GM12878 (cell line): ENCODE data around the gene ZNF624. TPM values are rescaled to one million over a fixed set of nuclear protein-coding genes. Genes with fewer than 3 reads are reported as not detected.

Source experiments
- ATAC-seq: fragments of 200-7000 bp; cut with Tn5 transposase; 3 replicates; pipeline ENCODE4 v1.9.1; 2020; ENCODE audit warnings: mild to moderate bottlenecking, moderate library complexity
- BruUV-seq: library from RNA; stranded (reverse); fragments of 400-500 nt; replicated peaks from 2 replicates; lab custom pipeline; 2021; lab: Mats Ljungman, UMichigan
- CTCF ChIA-PET: fragments of 300-600 bp; sonication (Branson Sonifier 250); formaldehyde crosslinking; extraction: SDS; loops from one replicate; lab custom pipeline; 2021; ENCODE audit warnings: inconsistent platforms; lab: Yijun Ruan, JAX
- POLR2A ChIA-PET: fragments of 350-600 bp; formaldehyde crosslinking; extraction: SDS; loops from one replicate; lab custom pipeline; 2021; ENCODE audit warnings: inconsistent platforms; lab: Charles Lee
- RAD21 ChIA-PET: fragments of 300-600 bp; sonication (Branson Sonifier 250); formaldehyde crosslinking; loops from one replicate; lab custom pipeline; 2023; ENCODE audit warnings: antibody characterized with exemption; ENCODE audit not compliant: unreplicated experiment; lab: Charles Lee
- SMC1A ChIA-PET: fragments of 300-600 bp; sonication (Branson Sonifier 250); formaldehyde crosslinking; loops from one replicate; lab custom pipeline; 2023; ENCODE audit not compliant: unreplicated experiment, uncharacterized antibody; lab: Charles Lee
- DNase-seq: peaks from one replicate; pipeline ENCODE4 v3.0.0-alpha.2; 2011; ENCODE audit warnings: low read depth, low spot score
- FAIRE-seq: peaks from 3 replicates; lab custom pipeline; 2011; peaks lifted over from hg19 to GRCh38; lab: Jason Lieb, UNC
- H2AFZ ChIP-seq: 2 replicates; pipeline ENCODE4 v1.6.0; 2011; ENCODE audit warnings: low read depth, low read length, control low read depth; ENCODE audit not compliant: control insufficient read depth
- H3K27ac ChIP-seq: 2 replicates; pipeline ENCODE4 v1.5.1; 2011; ENCODE audit warnings: control low read depth; ENCODE audit not compliant: control insufficient read depth, insufficient read depth
- H3K27me3 ChIP-seq, 2 experiments: replicated peaks in 1 of 2; 2 replicates each; pipeline versions ENCODE4 v1.6.0 to v1.6.1; 2011; ENCODE audit warnings: low read length in 1 of 2; ENCODE audit not compliant: control insufficient read depth in 2 of 2, insufficient read depth in 2 of 2
- H3K36me3 ChIP-seq, 2 experiments: 2 replicates each; pipeline ENCODE4 v1.5.1; 2011; ENCODE audit warnings: low read length in 1 of 2; ENCODE audit not compliant: control insufficient read depth in 2 of 2, insufficient read depth in 2 of 2
- H3K4me1 ChIP-seq: 2 replicates; pipeline ENCODE4 v1.6.1; 2011; ENCODE audit warnings: mild to moderate bottlenecking, low read length, moderate library complexity, mixed read lengths; ENCODE audit not compliant: control insufficient read depth, insufficient read depth
- H3K4me2 ChIP-seq: 2 replicates; pipeline ENCODE4 v1.6.0; 2011; ENCODE audit warnings: control low read depth; ENCODE audit not compliant: control insufficient read depth, insufficient read depth
- H3K4me3 ChIP-seq: fragments of 200-600 bp; sonication (generic); 2 replicates; pipeline ENCODE4 v1.5.1; 2016
- H3K79me2 ChIP-seq: 2 replicates; pipeline ENCODE4 v1.6.0; 2011; ENCODE audit warnings: low read length; ENCODE audit not compliant: control insufficient read depth, insufficient read depth
- H3K9ac ChIP-seq: 2 replicates; pipeline ENCODE4 v1.8.0; 2011; ENCODE audit warnings: low read length, control low read depth, mixed read lengths; ENCODE audit not compliant: control insufficient read depth, insufficient read depth
- H3K9me3 ChIP-seq: replicated peaks from 3 replicates; pipeline ENCODE4 v1.5.1; 2011; ENCODE audit warnings: mild to moderate bottlenecking, low read length; ENCODE audit not compliant: control insufficient read depth, insufficient read depth
- H4K20me1 ChIP-seq: 2 replicates; pipeline ENCODE4 v1.6.0; 2011; ENCODE audit not compliant: control insufficient read depth, insufficient read depth
- BCL3 ChIP-seq: IDR thresholded peaks from 2 replicates; pipeline ENCODE4 v1.6.1; 2011; ENCODE audit warnings: borderline replicate concordance, low read depth, mild to moderate bottlenecking, moderate library complexity, low read length; ENCODE audit not compliant: insufficient read depth, poor library complexity, severe bottlenecking
- ELK1 ChIP-seq: IDR thresholded peaks from 2 replicates; pipeline ENCODE4 v1.6.1; 2012; ENCODE audit warnings: low read depth, low read length, improper control_type of control experiment
- GABPA ChIP-seq: IDR thresholded peaks from 2 replicates; pipeline ENCODE4 v1.6.1; 2014; ENCODE audit warnings: antibody characterized with exemption, low read depth, mild to moderate bottlenecking, inconsistent platforms
- PRDM15 ChIP-seq: fragments of 450-650 bp; formaldehyde crosslinking; IDR thresholded peaks from 2 replicates; pipeline ENCODE4 v1.4.0; 2020; ENCODE audit warnings: mild to moderate bottlenecking, moderate library complexity
- SREBF1 ChIP-seq: IDR thresholded peaks from 2 replicates; pipeline ENCODE4 v1.6.1; 2012; ENCODE audit warnings: mild to moderate bottlenecking, low read length
- ZBTB4 ChIP-seq: fragments of 450-650 bp; formaldehyde crosslinking; IDR thresholded peaks from 2 replicates; pipeline ENCODE4 v1.4.0; 2022; ENCODE audit warnings: mild to moderate bottlenecking, moderate library complexity
- ZBTB40 ChIP-seq: fragments of 450-650 bp; IDR thresholded peaks from 2 replicates; pipeline ENCODE4 v1.6.1; 2016; ENCODE audit warnings: mild to moderate bottlenecking, moderate library complexity, borderline replicate concordance
- ZNF207 ChIP-seq: fragments of 450-650 bp; IDR thresholded peaks from 2 replicates; pipeline ENCODE4 v1.6.1; 2014; ENCODE audit warnings: antibody characterized with exemption, mild to moderate bottlenecking, borderline replicate concordance
- ZNF622 ChIP-seq: fragments of 450-650 bp; IDR thresholded peaks from 2 replicates; pipeline ENCODE4 v1.6.1; 2017; ENCODE audit warnings: mild to moderate bottlenecking, inconsistent platforms
- WGBS: methylation state at CpG from one replicate; pipeline ENCODE4 v1.1.6; 2016; ENCODE audit warnings: low lambda C conversion rate; ENCODE audit not compliant: insufficient replicate concordance, insufficient coverage; ENCODE audit errors: missing lambda C conversion rate; 5-methylcytosine and 5-hydroxymethylcytosine counted together
- in situ Hi-C: fragments of 300-500 bp; cut with MboI; formaldehyde crosslinking; loops from 9 replicates; pipeline ENCODE4 v1.14.3; 2018; ENCODE audit warnings: mixed read lengths
- intact Hi-C: fragments of 100-400 bp; cut with micrococcal nuclease; formaldehyde crosslinking; loops from one replicate; pipeline ENCODE4 v1.14.2; 2022; ENCODE audit not compliant: unreplicated experiment
- polyA plus RNA-seq, 11 experiments: library from polyadenylated mRNA; depleted of rRNA in 4 of 11; unstranded in 6 of 11; stranded (reverse) in 5 of 11; fragments of >200 nt; fragmentation: Nextera tagmentation in 4 of 11; fragmentation: Illumina TruSeq in 1 of 11; extraction: Ambion mirVana in 4 of 11; extraction: Trizol in 1 of 11; gene quantifications; 1 replicate in 1 of 11; 2 replicates in 10 of 11; pipeline versions ENCODE4 v1.2.1 to v1.2.3, GENCODE V29; 2011 to 2016; ENCODE audit warnings: inconsistent platforms in 2 of 11, missing spikeins in 2 of 11, low read depth in 1 of 11
- total RNA-seq, 4 experiments: library from RNA; depleted of rRNA in 3 of 4; stranded (reverse); fragments of >200 nt in 3 of 4; fragmentation: Illumina TruSeq in 1 of 4; extraction: Trizol in 1 of 4; gene quantifications; 2 replicates each; pipeline versions ENCODE4 v1.2.1 to v1.2.3, GENCODE V29; 2013 to 2021

Gene ZNF624
- total and polyA plus RNA-seq, 10 of the 15 experiments (the other 5 are each of a cell fraction or from before 2014, with no cell fraction given), result 0.50 to 3.5 (median 2.1) TPM

- Histone ChIP-seq H3K27ac (no peak overlapping the region), H3K4me1 (no peaks in the 10 kb centered on the region), H3K4me2 (no peak overlapping the region), H3K36me3 (no peaks in the 10 kb centered on the region), H3K4me3 (no peak overlapping the region), H3K9ac (no peak overlapping the region), H3K9me3 (no peaks in the 10 kb centered on the region; the same call in 2 of the 3 replicates), H3K79me2 (no peaks in the 10 kb centered on the region), H3K27me3 (no peaks in the 10 kb centered on the region), H2AFZ (no peak overlapping the region), H4K20me1 (no peaks in the 10 kb centered on the region)
- intact Hi-C loops, result no loop called here
- in situ Hi-C loops, result no loop called here
- POLR2A ChIA-PET, result no interaction called here
- FAIRE-seq (no peak), ATAC-seq (no peak), DNase-seq (no peak)
- CTCF ChIA-PET, result interaction anchor here (0.8 kb wide), 1 partner anchor 11 kb away, joined by 4 read pairs; no protein-coding TSS in a partner anchor
- WGBS, result 38% methylated on average over 5 of the region's 5 CpGs
- BruUV-seq, result no TSS peak
- RAD21 ChIA-PET, result interaction anchor here (0.6 kb wide), 1 partner anchor 1334 kb away, joined by 3 read pairs; no protein-coding TSS in a partner anchor
- SMC1A ChIA-PET, result interaction anchor here (0.6 kb wide), 1 partner anchor 26 kb away, joined by 3 read pairs; no protein-coding TSS in a partner anchor
- no peak for TF ChIP-seq ZNF207
- TF ChIP-seq ZNF622, result no peak
- TF ChIP-seq ZBTB40, result no peak
- no peak for TF ChIP-seq ELK1
- no peak for TF ChIP-seq GABPA
- TF ChIP-seq ZBTB4 (CRISPR knock-in tag), result no peak
- no peak for TF ChIP-seq BCL3
- no peak for TF ChIP-seq PRDM15
- TF ChIP-seq SREBF1, result no peak
Measured at GRCh38 chr17:16599537-16599936, 54.1 kb downstream of the ZNF624 start.
